GM10847 (cell line): ENCODE data around the gene MAGEA12.
"Not testable (repeated sequence)": the region's sequence is repeated elsewhere in the genome, so short reads cannot be mapped to it uniquely, and the experiment has no call there.

Source experiments
- POLR2A ChIP-seq: IDR thresholded peaks from 2 replicates; pipeline ENCODE4 v1.6.1; 2011; ENCODE audit not compliant: insufficient read length; ENCODE audit errors: extremely low read depth

Gene MAGEA12

DNA sequence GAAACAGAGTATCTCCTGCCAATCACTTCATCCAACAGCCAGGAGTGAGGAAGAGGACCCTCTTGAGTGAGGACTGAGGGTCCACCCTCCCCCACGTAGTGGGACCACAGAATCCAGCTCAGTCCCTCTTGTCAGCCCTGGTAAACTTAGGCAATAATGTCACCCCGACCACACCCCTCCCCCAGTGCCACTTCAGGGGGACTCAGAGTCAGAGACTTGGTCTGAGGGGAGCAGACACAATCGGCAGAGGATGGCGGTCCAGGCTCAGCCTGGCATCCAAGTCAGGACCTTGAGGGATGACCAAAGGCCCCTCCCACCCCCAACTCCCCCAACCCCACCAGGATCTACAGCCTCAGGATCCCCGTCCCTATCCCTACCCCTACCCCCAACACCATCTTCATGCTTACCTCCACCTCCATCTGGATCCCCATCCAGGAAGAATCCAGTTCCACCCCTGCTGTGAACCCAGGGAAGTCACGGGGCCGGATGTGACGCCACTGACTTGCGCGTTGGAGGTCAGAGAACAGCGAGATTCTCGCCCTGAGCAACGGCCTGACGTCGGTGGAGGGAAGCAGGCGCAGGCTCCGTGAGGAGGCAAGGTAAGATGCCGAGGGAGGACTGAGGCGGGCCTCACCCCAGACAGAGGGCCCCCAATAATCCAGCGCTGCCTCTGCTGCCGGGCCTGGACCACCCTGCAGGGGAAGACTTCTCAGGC lies at the start of gene MAGEA12, which contains the start of gene CSAG1:
Gene MAGEA12 (plus strand): TSS at position 497 of the 715 bp plus-strand sequence. CDS start 2,405 bp downstream, outside the sequence.
Gene CSAG1 (minus strand): TSS at position 461 of the 715 bp plus-strand sequence. CDS start 1,261 bp downstream, outside the sequence.
- no peak for TF ChIP-seq POLR2A

DNA sequence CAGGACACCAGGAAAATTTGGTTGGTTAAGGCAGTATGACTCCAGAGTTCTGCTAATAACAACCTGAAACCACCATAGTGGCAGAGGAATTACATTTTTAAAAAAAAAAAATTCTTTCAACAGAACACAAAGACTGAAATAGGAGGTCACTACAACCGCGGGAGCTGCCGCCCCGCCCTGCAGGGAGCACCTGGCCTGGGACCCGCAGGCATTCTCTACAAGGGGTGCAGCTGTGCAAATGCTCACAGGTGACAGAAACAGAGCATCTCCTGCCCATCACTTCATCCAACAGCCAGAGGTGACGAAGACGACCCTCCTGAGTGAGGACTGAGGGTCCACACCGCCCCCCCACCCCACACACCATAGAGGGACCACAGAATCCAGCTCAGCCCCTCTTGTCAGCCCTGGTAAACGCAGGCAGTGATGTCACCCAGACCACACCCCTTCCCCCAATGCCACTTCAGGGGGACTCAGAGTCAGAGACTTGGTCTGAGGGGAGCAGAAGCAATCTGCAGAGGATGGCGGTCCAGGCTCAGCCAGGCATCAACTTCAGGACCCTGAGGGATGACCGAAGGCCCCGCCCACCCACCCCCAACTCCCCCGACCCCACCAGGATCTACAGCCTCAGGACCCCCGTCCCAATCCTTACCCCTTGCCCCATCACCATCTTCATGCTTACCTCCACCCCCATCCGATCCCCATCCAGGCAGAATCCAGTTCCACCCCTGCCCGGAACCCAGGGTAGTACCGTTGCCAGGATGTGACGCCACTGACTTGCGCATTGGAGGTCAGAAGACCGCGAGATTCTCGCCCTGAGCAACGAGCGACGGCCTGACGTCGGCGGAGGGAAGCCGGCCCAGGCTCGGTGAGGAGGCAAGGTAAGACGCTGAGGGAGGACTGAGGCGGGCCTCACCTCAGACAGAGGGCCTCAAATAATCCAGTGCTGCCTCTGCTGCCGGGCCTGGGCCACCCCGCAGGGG lies 35.3 kb upstream of the MAGEA12 start, which contains the start of gene MAGEA3:
Gene MAGEA3 (plus strand): TSS at position 843 of the 980 bp plus-strand sequence. CDS start 2,039 bp downstream, outside the sequence.
- not testable (repeated sequence) for TF ChIP-seq POLR2A

DNA sequence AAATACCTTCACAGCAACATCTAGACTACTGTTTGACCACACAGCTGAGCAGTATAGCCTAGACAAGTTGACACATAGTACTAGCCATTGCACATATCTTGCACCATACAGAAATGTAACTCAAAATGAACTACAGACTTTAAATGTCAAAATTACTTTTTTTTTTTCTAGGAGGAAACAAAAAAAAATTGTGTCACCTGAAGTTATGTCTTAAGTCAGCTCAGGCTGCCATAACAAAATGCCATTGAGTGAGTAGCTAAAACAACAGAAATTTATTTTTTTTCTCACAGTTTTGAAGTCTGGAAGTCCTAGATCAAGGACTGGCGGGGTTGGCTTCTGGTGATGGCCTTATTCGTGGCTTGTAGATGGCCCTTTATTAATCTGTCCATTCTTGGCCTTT lies 24.4 kb upstream of the MAGEA12 start, which contains the start of gene CSAG2:
Gene CSAG2 (minus strand): TSS at position 101 of the 400 bp plus-strand sequence. CDS start 161 bp downstream, outside the sequence.
- not testable (repeated sequence) for TF ChIP-seq POLR2A

GRCh38 chrX:152713815-152714787 lies 19.5 kb upstream of the MAGEA12 start, which contains the start of gene MAGEA2B:
TSS of gene MAGEA2B (plus strand) at chrX:152714628. CDS start at chrX:152717107, 2,479 bp downstream.
- not testable (repeated sequence) for TF ChIP-seq POLR2A

DNA sequence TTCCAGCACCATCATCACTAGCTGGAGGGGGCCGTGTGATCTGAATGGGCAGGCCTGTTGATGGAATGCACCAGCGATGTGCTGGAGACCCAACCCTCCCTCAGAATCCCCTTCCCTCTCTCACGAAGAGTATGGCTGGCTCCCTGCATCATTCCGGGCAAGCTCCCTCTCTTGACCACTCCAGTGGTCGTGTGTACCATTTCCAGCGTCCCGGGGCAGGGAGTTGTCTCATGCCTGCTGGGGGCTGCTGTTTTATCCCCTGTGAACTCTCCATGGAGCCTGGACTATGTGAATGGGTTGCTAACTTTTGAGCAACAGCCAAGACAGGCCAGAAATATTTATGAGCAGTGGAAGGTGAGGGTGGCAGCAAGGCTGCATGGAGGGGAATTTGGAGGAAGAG lies 8.1 kb upstream of the MAGEA12 start:
- no peak for TF ChIP-seq POLR2A

- TF ChIP-seq POLR2A = no peak
Measured at GRCh38 chrX:152735101-152735500, 1.5 kb downstream of the MAGEA12 start.

GRCh38 chrX:152735860-152736511 lies 2.4 kb downstream of the MAGEA12 start:
- no peak for TF ChIP-seq POLR2A

- no peak for TF ChIP-seq POLR2A
Measured at GRCh38 chrX:152738560-152738959, 5.0 kb downstream of the MAGEA12 start.

DNA sequence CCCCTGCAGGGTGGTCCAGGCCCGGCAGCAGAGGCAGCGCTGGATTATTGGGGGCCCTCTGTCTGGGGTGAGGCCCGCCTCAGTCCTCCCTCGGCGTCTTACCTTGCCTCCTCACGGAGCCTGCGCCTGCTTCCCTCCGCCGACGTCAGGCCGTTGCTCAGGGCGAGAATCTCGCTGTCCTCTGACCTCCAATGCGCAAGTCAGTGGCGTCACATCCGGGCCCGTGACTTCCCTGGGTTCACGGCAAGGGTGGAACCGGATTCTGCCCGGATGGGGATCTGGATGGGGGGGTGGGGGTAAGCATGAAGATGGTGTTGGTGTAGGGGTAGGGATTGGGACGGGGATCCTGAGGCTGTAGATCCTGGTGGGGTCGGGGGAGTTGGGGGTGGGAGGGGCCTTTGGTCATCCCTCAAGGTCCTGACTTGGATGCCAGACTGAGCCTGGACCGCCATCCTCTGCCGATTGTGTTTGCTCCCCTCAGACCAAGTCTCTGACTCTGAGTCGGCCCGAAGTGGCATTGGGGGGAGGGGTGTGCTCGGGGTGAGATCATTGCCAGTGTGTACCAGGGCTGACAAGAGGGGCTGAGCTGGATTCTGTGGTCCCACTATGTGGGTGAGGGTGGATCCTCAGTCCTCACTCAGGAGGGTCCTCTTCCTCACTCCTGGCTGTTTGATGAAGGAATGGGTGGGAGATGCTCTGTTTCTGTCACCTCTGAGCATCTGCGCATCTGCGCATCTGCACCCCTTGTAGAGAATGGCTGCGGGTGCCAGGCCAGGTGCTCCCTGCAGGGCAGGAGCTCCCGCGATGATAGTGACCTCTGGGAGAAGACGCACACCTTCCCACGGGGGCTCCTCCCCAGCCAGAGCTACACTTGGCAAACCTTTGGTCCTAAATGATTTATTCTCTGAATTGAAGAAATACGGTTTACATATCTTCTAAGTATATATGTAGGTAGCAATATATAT lies 20.4 kb downstream of the MAGEA12 start, which contains the start of gene MAGEA2:
Gene MAGEA2 (minus strand): TSS at position 157 of the 965 bp plus-strand sequence. CDS start 2,479 bp downstream, outside the sequence.
- not testable (repeated sequence) for TF ChIP-seq POLR2A

- not testable (repeated sequence) for TF ChIP-seq POLR2A
Measured at GRCh38 chrX:152758918-152759317, 25.4 kb downstream of the MAGEA12 start, which contains the start of gene CSAG3. TSS of gene CSAG3 (plus strand) at chrX:152759218.

DNA sequence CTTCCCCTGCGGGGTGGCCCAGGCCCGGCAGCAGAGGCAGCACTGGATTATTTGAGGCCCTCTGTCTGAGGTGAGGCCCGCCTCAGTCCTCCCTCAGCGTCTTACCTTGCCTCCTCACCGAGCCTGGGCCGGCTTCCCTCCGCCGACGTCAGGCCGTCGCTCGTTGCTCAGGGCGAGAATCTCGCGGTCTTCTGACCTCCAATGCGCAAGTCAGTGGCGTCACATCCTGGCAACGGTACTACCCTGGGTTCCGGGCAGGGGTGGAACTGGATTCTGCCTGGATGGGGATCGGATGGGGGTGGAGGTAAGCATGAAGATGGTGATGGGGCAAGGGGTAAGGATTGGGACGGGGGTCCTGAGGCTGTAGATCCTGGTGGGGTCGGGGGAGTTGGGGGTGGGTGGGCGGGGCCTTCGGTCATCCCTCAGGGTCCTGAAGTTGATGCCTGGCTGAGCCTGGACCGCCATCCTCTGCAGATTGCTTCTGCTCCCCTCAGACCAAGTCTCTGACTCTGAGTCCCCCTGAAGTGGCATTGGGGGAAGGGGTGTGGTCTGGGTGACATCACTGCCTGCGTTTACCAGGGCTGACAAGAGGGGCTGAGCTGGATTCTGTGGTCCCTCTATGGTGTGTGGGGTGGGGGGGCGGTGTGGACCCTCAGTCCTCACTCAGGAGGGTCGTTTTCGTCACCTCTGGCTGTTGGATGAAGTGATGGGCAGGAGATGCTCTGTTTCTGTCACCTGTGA lies 36.2 kb downstream of the MAGEA12 start, which contains the start of gene MAGEA6:
Gene MAGEA6 (minus strand): TSS at position 141 of the 741 bp plus-strand sequence. CDS start 2,039 bp downstream, outside the sequence.
- TF ChIP-seq POLR2A = not testable (repeated sequence)
